ENCODE results near the gene AEN.

AEN gene

GRCh38 chr15:88664151-88664778 lies 43.1 kb downstream of the AEN start:
- no peak for DNase-seq (ENCODE audit: low spot score)

GRCh38 chr15:88674661-88675060 lies 53.5 kb downstream of the AEN start:
- no peak for DNase-seq (ENCODE audit: low spot score)

- no peak for DNase-seq (ENCODE audit: low spot score)
Measured at GRCh38 chr15:88678755-88679154, 57.6 kb downstream of the AEN start.

GRCh38 chr15:88680241-88681001 lies 59.3 kb downstream of the AEN start:
- no peak for DNase-seq (ENCODE audit: low spot score)

- DNase-seq (ENCODE audit: low spot score), result no peak
Measured at GRCh38 chr15:88681610-88682221, 60.6 kb downstream of the AEN start.

Small RNA genes lying within 50 kb of the gene (small RNA-seq; reads per million reads assigned to genes)
- gene MIR1179, result 0.29 to 8.7 reads per million in 2 experiments
- 0.21 to 0.71 reads per million in 2 experiments for gene MIR7-2
